ENCODE measurements around the gene ING4. TPM values are rescaled to one million over a fixed set of nuclear protein-coding genes. Genes with fewer than 3 reads are reported as not detected.
A peak's percentile ranks its signal among the peaks of the same experiment; 100 is the strongest.

The ING4 gene
- total and polyA plus RNA-seq, 2 of the 13 experiments (the other 11 are each of a cell fraction or from before 2014, with no cell fraction given) = 14.4 to 32.4 TPM

DNA sequence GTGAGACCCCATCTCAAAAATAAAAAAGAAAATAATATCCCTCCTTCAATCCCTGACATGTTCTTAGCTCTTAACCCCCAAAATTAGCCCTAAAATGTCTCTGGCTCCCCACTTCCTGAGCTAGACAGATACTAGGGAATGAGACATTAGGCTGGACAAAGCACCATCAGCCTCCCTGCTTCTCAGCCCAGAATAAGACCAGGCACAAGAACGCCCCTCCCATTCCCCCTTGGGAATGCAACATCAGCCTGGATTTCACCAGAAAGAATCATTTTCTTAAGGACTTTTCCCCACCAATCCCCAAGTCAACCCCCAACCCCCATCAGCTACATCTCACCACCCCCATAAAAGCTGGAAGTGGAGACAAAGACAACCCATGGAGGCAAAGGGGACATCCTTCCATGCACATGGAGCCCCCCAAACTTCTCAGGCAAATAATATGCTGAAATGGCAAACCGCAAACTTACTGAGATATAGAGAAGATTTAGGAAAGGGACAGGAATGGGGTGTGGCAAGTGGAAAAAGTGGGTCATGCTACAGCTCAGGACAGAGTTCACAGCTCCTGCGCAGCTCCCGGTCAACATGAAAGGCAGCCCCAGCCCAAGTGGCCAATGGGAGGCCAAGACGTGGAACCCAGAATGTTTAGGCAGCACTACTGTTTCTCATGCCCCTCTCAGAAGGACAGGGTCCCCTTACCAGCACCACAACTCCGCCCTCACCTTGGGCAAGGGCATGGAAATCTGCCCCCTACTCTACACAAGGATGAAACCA lies 58.5 kb downstream of the ING4 start:
- Histone ChIP-seq H2AFZ (ENCODE audit: low read length) (no peak overlapping the region), H4K20me1 (ENCODE audit: insufficient read depth, low read length) (peaks cover 17% of the 10 kb centered on the region), H3K27me3 (ENCODE audit: control insufficient read depth in 1 of 2, insufficient read depth in 2 of 2, low read length in 2 of 2) (no peaks in the 10 kb centered on the region; a peak in 1 of 5 replicates), H3K9ac (ENCODE audit: insufficient read depth, low read depth, low read length) (0 out of 2 replicates have a peak overlapping the region, but pooled peaks have one; percentile 87), H3K36me3 (replicated peaks in 1 of 2; ENCODE audit: control insufficient read depth in 1 of 2, insufficient read depth in 2 of 2, low read length in 2 of 2) (peaks cover 31 to 49% of the 10 kb centered on the region in 2 experiments), H3K9me3 (ENCODE audit: low read length) (no peaks in the 10 kb centered on the region), H3K4me2 (ENCODE audit: low read depth, low read length) (peak overlapping the region; percentile 99), H3K4me1 (ENCODE audit: insufficient read depth, low read length) (peaks cover 50% of the 10 kb centered on the region), H3K27ac (ENCODE audit: extremely low read length, insufficient read depth, low read length) (no peak overlapping the region), H3K4me3 (replicated peaks in 1 of 3; ENCODE audit: insufficient read depth in 1 of 3, low read depth in 2 of 3, low read length in 3 of 3) (peak overlapping the region; percentile 71 to 91 (median 74); a peak in 5 of 6 replicates), H3K79me2 (ENCODE audit: insufficient read depth, low read length) (peaks cover 36% of the 10 kb centered on the region)
- no peak for DNase-seq (ENCODE audit: low spot score)
- no peak for ATAC-seq
- in situ Hi-C loops (cut with HindIII; ENCODE audit: extremely low pct_ligation_motif_present, low pct_unique_long_range_greater_than_20kb) (no loop called here), intact Hi-C loops (cut with micrococcal nuclease; ENCODE audit: unreplicated experiment) (no loop called here)
- TF ChIP-seq, protein P1, sequence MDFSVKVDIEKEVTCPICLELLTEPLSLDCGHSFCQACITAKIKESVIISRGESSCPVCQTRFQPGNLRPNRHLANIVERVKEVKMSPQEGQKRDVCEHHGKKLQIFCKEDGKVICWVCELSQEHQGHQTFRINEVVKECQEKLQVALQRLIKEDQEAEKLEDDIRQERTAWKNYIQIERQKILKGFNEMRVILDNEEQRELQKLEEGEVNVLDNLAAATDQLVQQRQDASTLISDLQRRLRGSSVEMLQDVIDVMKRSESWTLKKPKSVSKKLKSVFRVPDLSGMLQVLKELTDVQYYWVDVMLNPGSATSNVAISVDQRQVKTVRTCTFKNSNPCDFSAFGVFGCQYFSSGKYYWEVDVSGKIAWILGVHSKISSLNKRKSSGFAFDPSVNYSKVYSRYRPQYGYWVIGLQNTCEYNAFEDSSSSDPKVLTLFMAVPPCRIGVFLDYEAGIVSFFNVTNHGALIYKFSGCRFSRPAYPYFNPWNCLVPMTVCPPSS (IDR thresholded peaks at IDR 0.05) = no peak
- TF ChIP-seq ZFP36 (IDR thresholded peaks at IDR 0.05; ENCODE audit: borderline replicate concordance, low read depth, low read length, partially characterized antibody) (no peak), RBAK (CRISPR knock-in tag; IDR thresholded peaks at IDR 0.05) (no peak), ETV6 (CRISPR knock-in tag; conservative IDR thresholded peaks at IDR 0.05) (no peak), HCFC1 (IDR thresholded peaks at IDR 0.05; ENCODE audit: low read depth, low read length) (no peak), TBX3 (IDR thresholded peaks at IDR 0.05; ENCODE audit: borderline replicate concordance) (no peak), ZNF776 (CRISPR knock-in tag; IDR thresholded peaks at IDR 0.05) (no peak), HOXA9 (CRISPR knock-in tag; IDR thresholded peaks at IDR 0.05; ENCODE audit: borderline replicate concordance) (no peak), CBX2 (IDR thresholded peaks at IDR 0.05; ENCODE audit: low read depth, low read length) (no peak), CBX2 (CRISPR knock-in tag; IDR thresholded peaks at IDR 0.05; ENCODE audit: low read depth) (no peak), ZSCAN12 (CRISPR knock-in tag; IDR thresholded peaks at IDR 0.05) (no peak)
- TF ChIP-seq, protein P2, sequence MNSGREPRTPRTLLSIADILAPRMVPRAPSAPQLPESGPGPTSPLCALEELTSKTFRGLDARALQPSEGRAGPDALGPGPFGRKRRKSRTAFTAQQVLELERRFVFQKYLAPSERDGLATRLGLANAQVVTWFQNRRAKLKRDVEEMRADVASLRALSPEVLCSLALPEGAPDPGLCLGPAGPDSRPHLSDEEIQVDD (CRISPR knock-in tag; IDR thresholded peaks at IDR 0.05; ENCODE audit: borderline replicate concordance) = no peak
- ChIA-PET POLR2A (interaction anchor here (1.2 to 2.2 kb wide), 3 partner anchors 9 to 85 kb away, joined by 3 to 8 read pairs (median 7); partner anchors contain the start of genes NOP2 and ZNF384), CTCF (ENCODE audit: low intra/inter-chr PET ratio, low total read pairs) (no interaction called here)
- FAIRE-seq = no peak
- 82% methylated on average over 6 of the region's 6 CpGs for WGBS (ENCODE audit: low lambda C conversion rate)
- BruUV-seq (replicated peaks) = no TSS peak
